Esophagus muscularis mucosa (tissue), 4 donors: ENCODE measurements around the gene MATN3. TPM values are rescaled to one million over a fixed set of nuclear protein-coding genes. Genes with fewer than 3 reads are reported as not detected.

ENCODE experiments used
- DNase-seq: peaks from one replicate; pipeline ENCODE4 v3.0.0-alpha.2; 2017; ENCODE audit errors: extremely low spot score
- H3K27ac ChIP-seq, 4 donors: fragments of 200-600 bp; sonication (generic); replicated peaks in 1 of 4; 1 replicate in 3 of 4; 2 replicates in 1 of 4; pipeline ENCODE4 v1.5.1; 2016 to 2019; ENCODE audit warnings: mild to moderate bottlenecking in 1 of 4
- H3K27me3 ChIP-seq, 4 donors: fragments of 200-600 bp; sonication (generic); one replicate each; pipeline versions ENCODE4 v1.5.1 to v1.6.0; 2016 to 2019
- H3K36me3 ChIP-seq, 4 donors: fragments of 200-600 bp; sonication (generic); one replicate each; pipeline ENCODE4 v1.5.1; 2016 to 2019
- H3K4me1 ChIP-seq, 4 donors: fragments of 200-600 bp; sonication (generic); one replicate each; pipeline ENCODE4 v1.5.1; 2016 to 2019
- H3K4me3 ChIP-seq, 4 donors: fragments of 200-600 bp; sonication (generic); 1 replicate in 2 of 4; 2 replicates in 2 of 4; pipeline ENCODE4 v1.5.1; 2016 to 2019; ENCODE audit warnings: mild to moderate bottlenecking in 4 of 4, moderate library complexity in 1 of 4
- H3K9me3 ChIP-seq, 4 donors: fragments of 200-600 bp; sonication (generic); 1 replicate in 3 of 4; 2 replicates in 1 of 4; pipeline ENCODE4 v1.5.1; 2016 to 2019
- EP300 ChIP-seq: sonication (generic); formaldehyde crosslinking; IDR thresholded peaks from one replicate; pipeline ENCODE4 v1.6.1; 2017; ENCODE audit warnings: antibody characterized with exemption
- POLR2A ChIP-seq: fragments of 450-650 bp; IDR thresholded peaks from one replicate; pipeline ENCODE4 v1.6.1; 2017; ENCODE audit warnings: antibody characterized with exemption, moderate library complexity, mild to moderate bottlenecking, low read depth
- POLR2AphosphoS5 ChIP-seq, 2 donors: sonication (generic); formaldehyde crosslinking; IDR thresholded peaks; one replicate each; pipeline ENCODE4 v1.6.1; 2017; ENCODE audit warnings: antibody characterized with exemption in 2 of 2
- WGBS: methylation state at CpG from one replicate; pipeline ENCODE4 v1.1.5; 2018; 5-methylcytosine and 5-hydroxymethylcytosine counted together
- intact Hi-C: fragments of 100-400 bp; cut with DNase I; formaldehyde crosslinking; loops from one replicate; pipeline ENCODE4 v1.15.1; 2023
- total RNA-seq, 4 donors: library from RNA; depleted of rRNA; stranded (reverse); fragments of >200 nt; gene quantifications; one replicate each; pipeline versions ENCODE4 v1.1.0 to v1.2.1, GENCODE V29; 2016
- TF ChIP-seq, protein P1 (sequence below), 3 experiments: fragments of 200-600 bp in 2 of 3; fragments of 450-650 bp in 1 of 3; sonication (generic) in 2 of 3; IDR thresholded peaks; one replicate each; pipeline ENCODE4 v1.5.1; 2017 to 2019; ENCODE audit warnings: antibody characterized with exemption in 3 of 3, mild to moderate bottlenecking in 2 of 3, moderate library complexity in 1 of 3

The MATN3 gene
- total RNA-seq, 4 donors from 2014 or later = 0.66 to 1.3 (median 0.82) TPM

DNA sequence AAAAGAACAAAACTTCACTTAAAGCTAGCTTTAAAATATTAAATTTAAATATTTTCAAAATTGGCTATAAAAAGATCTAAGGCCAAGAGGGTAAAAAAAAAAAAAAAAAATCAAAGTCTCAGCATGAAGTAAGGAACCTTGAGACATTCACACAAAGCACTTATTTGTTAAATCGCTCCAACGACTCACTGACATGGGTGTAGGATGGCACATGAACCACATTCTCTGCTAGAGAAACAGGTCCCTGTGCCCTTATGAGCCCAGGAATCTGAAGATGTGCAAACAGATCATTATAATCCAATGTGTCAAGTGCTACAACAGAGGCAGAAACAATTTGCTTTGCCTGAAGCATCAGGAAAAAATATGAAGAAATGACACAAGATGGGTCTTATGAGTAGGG, 25.2 kb upstream of the MATN3 start:
- 70% methylated on average over 2 of the region's 2 CpGs for WGBS
- Histone ChIP-seq H3K27ac (no peak overlapping the region), H3K27me3 (no peaks in the 10 kb centered on the region), H3K4me1 (peaks cover 40 to 58% (median 50%) of the 10 kb centered on the region in 4 donors), H3K9me3 (no peaks in the 10 kb centered on the region), H3K4me3 (no peak overlapping the region), H3K36me3 (peaks cover 50 to 80% (median 73%) of the 10 kb centered on the region in 4 donors)
- DNase-seq = no peak
- TF ChIP-seq, protein P1, sequence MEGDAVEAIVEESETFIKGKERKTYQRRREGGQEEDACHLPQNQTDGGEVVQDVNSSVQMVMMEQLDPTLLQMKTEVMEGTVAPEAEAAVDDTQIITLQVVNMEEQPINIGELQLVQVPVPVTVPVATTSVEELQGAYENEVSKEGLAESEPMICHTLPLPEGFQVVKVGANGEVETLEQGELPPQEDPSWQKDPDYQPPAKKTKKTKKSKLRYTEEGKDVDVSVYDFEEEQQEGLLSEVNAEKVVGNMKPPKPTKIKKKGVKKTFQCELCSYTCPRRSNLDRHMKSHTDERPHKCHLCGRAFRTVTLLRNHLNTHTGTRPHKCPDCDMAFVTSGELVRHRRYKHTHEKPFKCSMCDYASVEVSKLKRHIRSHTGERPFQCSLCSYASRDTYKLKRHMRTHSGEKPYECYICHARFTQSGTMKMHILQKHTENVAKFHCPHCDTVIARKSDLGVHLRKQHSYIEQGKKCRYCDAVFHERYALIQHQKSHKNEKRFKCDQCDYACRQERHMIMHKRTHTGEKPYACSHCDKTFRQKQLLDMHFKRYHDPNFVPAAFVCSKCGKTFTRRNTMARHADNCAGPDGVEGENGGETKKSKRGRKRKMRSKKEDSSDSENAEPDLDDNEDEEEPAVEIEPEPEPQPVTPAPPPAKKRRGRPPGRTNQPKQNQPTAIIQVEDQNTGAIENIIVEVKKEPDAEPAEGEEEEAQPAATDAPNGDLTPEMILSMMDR (IDR thresholded peaks at IDR 0.05) = no peak
- no peak for TF ChIP-seq EP300
- no peak for TF ChIP-seq POLR2AphosphoS5 (IDR thresholded peaks at IDR 0.05)
- TF ChIP-seq POLR2A = no peak
- intact Hi-C loops = no loop called here

DNA sequence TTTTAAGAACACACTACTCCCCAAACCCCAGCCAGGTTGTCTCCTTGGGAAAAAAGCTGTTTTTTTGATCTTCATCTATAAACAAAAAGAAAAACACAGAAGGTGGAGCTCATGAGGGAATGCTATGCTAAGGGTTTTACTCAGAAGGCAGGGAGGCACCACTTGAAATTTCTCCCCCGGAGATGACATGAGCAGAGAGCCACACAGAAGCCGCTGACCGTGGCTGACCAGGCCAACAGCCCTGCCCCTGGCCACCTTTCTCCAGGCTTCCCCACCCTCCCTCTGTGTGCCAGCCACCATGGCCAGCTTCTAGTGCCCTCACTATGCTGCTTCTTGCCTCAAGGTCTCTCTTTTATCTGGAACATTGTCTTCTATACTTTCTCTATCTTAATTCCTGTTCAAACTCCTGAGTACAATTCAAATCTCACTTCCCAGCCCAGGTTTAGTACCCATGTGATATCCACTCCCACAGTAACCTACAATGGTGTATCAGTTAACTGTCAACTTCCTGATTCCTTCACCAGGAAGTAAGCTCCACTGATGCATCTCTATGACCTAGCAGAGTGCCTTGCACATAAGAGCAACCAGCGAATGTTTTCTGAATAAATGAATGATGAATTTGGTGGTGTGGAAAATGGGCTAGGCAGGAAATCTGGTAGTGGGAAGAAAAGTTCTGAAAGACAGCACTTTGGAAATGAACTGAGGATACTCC, 23.6 kb upstream of the MATN3 start:
- DNase-seq = no peak
- Histone ChIP-seq H3K27me3 (no peaks in the 10 kb centered on the region), H3K27ac (peak overlapping the region in 1 of 4 donors; percentile 30), H3K4me1 (peaks cover 25 to 43% (median 35%) of the 10 kb centered on the region in 4 donors), H3K36me3 (peaks cover 59 to 96% (median 88%) of the 10 kb centered on the region in 4 donors), H3K9me3 (no peaks in the 10 kb centered on the region), H3K4me3 (no peak overlapping the region)
- 74% methylated on average over 4 of the region's 4 CpGs for whole genome bisulfite sequencing
- intact Hi-C loops = no loop called here
- TF ChIP-seq POLR2AphosphoS5 (IDR thresholded peaks at IDR 0.05) (no peak), EP300 (no peak), POLR2A (no peak)
- TF ChIP-seq, protein P1 (IDR thresholded peaks at IDR 0.05) = no peak

DNA sequence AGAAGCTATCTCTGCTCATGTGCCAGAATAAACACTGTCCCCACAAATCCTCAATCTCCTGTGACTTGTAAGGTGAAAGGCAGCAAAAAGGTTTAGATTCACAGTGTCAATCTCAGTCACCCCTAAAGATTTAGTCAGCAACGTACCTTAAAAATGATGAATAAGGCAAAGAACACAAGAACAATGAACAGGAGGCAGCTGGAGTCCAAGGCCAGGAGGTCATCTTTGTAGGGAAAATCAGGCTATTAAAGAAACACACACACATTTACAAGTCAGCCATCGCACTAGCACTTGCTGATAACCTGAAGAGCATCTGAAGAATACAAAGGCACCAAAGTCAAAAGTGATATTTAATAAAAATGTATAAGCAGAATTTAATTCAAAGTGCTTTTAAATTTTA, 22.4 kb upstream of the MATN3 start:
- Histone ChIP-seq H3K9me3 (peaks cover 0 to under 1% (median 0%) of the 10 kb centered on the region in 4 donors), H3K27ac (no peak overlapping the region), H3K4me3 (no peak overlapping the region), H3K27me3 (no peaks in the 10 kb centered on the region), H3K36me3 (peaks cover 55 to 99% (median 92%) of the 10 kb centered on the region in 4 donors), H3K4me1 (peaks cover 20 to 43% (median 32%) of the 10 kb centered on the region in 4 donors)
- intact Hi-C loops = no loop called here
- TF ChIP-seq, protein P1 (IDR thresholded peaks at IDR 0.05) = no peak
- no peak for TF ChIP-seq POLR2A
- no peak for TF ChIP-seq EP300
- TF ChIP-seq POLR2AphosphoS5 (IDR thresholded peaks at IDR 0.05) = no peak
- 61% methylated on average over 2 of the region's 2 CpGs for WGBS
- DNase-seq = no peak

DNA sequence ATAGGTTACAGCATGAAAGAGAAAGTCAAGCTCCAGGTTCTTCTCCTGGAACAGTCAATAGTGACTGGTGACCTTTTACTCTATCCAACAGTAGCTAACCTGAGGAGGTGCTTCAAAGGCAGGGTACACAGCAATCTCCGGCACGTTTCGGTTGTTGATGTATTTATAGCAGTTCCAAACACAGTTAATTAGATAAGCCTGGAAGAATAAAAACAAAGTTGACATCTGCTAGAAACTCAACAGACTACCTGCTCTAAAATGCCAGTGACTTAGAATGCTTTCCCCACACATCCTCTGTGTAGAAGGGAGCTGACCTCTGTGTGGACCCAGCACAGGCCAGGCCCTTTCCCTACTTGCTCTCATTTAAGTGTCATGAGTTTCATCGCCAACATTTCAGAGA, 21.8 kb upstream of the MATN3 start:
- no peak overlapping the region for H3K4me3 ChIP-seq
- peaks cover 0 to 2% (median 0%) of the 10 kb centered on the region in 4 donors for H3K9me3 ChIP-seq
- H3K4me1 ChIP-seq = peaks cover 20 to 43% (median 32%) of the 10 kb centered on the region in 4 donors
- H3K27me3 ChIP-seq = no peaks in the 10 kb centered on the region
- intact Hi-C loops = no loop called here
- TF ChIP-seq POLR2A (no peak), POLR2AphosphoS5 (IDR thresholded peaks at IDR 0.05) (no peak), EP300 (no peak)
- TF ChIP-seq, protein P1 (IDR thresholded peaks at IDR 0.05) = no peak
- no peak overlapping the region for H3K27ac ChIP-seq
- no peak for DNase-seq
- 67% methylated on average over 4 of the region's 4 CpGs for WGBS
- peaks cover 49 to 99% (median 91%) of the 10 kb centered on the region in 4 donors for H3K36me3 ChIP-seq
